ENCODE data around the gene EXD3. TPM values are rescaled to one million over a fixed set of nuclear protein-coding genes. Genes with fewer than 3 reads are reported as not detected.

EXD3 gene
- total RNA-seq, 1 experiment from 2014 or later: 15.3 TPM

- H2AFZ ChIP-seq (ENCODE audit: low read length): no peak overlapping the region
- H3T11ph ChIP-seq (ENCODE audit: low read length): no peak overlapping the region
- no peaks in the 10 kb centered on the region for H3K23me2 ChIP-seq (ENCODE audit: insufficient read length, low read depth, low read length, poor library complexity, severe bottlenecking)
- H2BK20ac ChIP-seq (ENCODE audit: low read depth, low read length, poor library complexity, severe bottlenecking): no peak overlapping the region
- no peak overlapping the region for H3K4ac ChIP-seq (ENCODE audit: low read depth, low read length)
- peaks cover 5 to 11% of the 10 kb centered on the region in 2 experiments; a peak in 3 of 5 replicates for H3K9me3 Mint-ChIP-seq
- peaks cover 27% of the 10 kb centered on the region for H3K27me3 Mint-ChIP-seq (ENCODE audit: low read depth)
- no peaks in the 10 kb centered on the region for H3K79me2 ChIP-seq (ENCODE audit: insufficient read depth, low read length)
- H3K4me2 ChIP-seq (ENCODE audit: insufficient read depth, insufficient read length, low read length): no peak overlapping the region
- TF ChIP-seq CTCF (conservative IDR thresholded peaks at IDR 0.05): no peak
- H3K18ac ChIP-seq (ENCODE audit: insufficient read length, low read depth, low read length): no peak overlapping the region
- no peak overlapping the region for H4K5ac ChIP-seq (ENCODE audit: insufficient read length, low read depth, low read length)
- no peak overlapping the region for H2BK5ac ChIP-seq (ENCODE audit: insufficient read length, low read length)
- no peak overlapping the region for H3K23ac ChIP-seq (ENCODE audit: insufficient read length, low read depth, low read length)
- no peaks in the 10 kb centered on the region for H3K9me3 ChIP-seq (ENCODE audit: control insufficient read depth, low read depth, low read length)
- DNase-seq: no peak
- H3K27ac ChIP-seq (ENCODE audit: insufficient read length, low read depth, low read length): no peak overlapping the region
- peaks cover 3% of the 10 kb centered on the region in 2 experiments; a peak in 3 of 4 replicates for H3K4me1 Mint-ChIP-seq
- no peak overlapping the region for H3K27ac Mint-ChIP-seq
- H3K9ac ChIP-seq (ENCODE audit: extremely low read depth, insufficient read length, low read length): no peak overlapping the region
- H4K8ac ChIP-seq (replicated peaks; ENCODE audit: insufficient read length, low read depth, low read length): no peak overlapping the region
- H2AK5ac ChIP-seq (ENCODE audit: insufficient read length, low read length): no peak overlapping the region
- H2BK15ac ChIP-seq (ENCODE audit: low read depth, low read length): no peak overlapping the region
- H3K4me1 ChIP-seq (ENCODE audit: insufficient read depth, low read length): no peaks in the 10 kb centered on the region; the same call in 1 of the 2 replicates
- no peak overlapping the region for H2BK120ac ChIP-seq (ENCODE audit: low read depth, low read length, poor library complexity, severe bottlenecking)
- no peak overlapping the region for H3K4me3 Mint-ChIP-seq
- H4K91ac ChIP-seq (ENCODE audit: insufficient read length, low read depth, low read length): no peak overlapping the region
- no peaks in the 10 kb centered on the region for H3K79me1 ChIP-seq (ENCODE audit: insufficient read depth, low read depth, low read length, poor library complexity, severe bottlenecking)
- WGBS (ENCODE audit: extremely low coverage, insufficient read length, low lambda C conversion rate): no CpG with 5 or more reads among the region's 7 CpGs
- H3K27me3 ChIP-seq (ENCODE audit: insufficient read depth, low read length): no peaks in the 10 kb centered on the region
- no peak overlapping the region for H3K14ac ChIP-seq (ENCODE audit: insufficient read depth, low read length)
- peaks cover 0 to 6% (median 0%) of the 10 kb centered on the region in 3 experiments; a peak in 1 of 7 replicates for H3K36me3 Mint-ChIP-seq (ENCODE audit: insufficient read depth in 1 of 3, low read depth in 3 of 3)
- H4K20me1 ChIP-seq (ENCODE audit: control insufficient read depth, insufficient read depth, insufficient read length): no peaks in the 10 kb centered on the region
- H2BK12ac ChIP-seq (ENCODE audit: insufficient read length, low read depth, low read length): no peak overlapping the region
- no peak overlapping the region for H3K56ac ChIP-seq (ENCODE audit: insufficient read length, low read depth, low read length)
Observed at GRCh38 chr9:137380606-137381005, 42.4 kb downstream of the EXD3 start.
